ENCODE data around the gene AIF1L.

- TF ChIP-seq EZH2 (IDR thresholded peaks at IDR 0.05; ENCODE audit: borderline replicate concordance) (no peak), CTCF (IDR thresholded peaks at IDR 0.05; ENCODE audit: poor library complexity) (no peak), EZH2phosphoT487 (IDR thresholded peaks at IDR 0.05; ENCODE audit: low read depth, severe bottlenecking, unreplicated experiment) (no peak)
Observed at GRCh38 chr9:131140550-131140949, 44.2 kb downstream of the AIF1L start.
